Panc1 (cell line): ENCODE data around the gene TMCC1.

Experiments used
- POLR2AphosphoS5 ChIP-seq: IDR thresholded peaks from 2 replicates; pipeline ENCODE4 v1.6.1; 2012; ENCODE audit warnings: mild to moderate bottlenecking, low read depth, low read length, moderate library complexity
- SIN3A ChIP-seq: IDR thresholded peaks from 2 replicates; pipeline ENCODE4 v1.6.1; 2012; ENCODE audit warnings: low read depth, mild to moderate bottlenecking, low read length, moderate library complexity, borderline replicate concordance; ENCODE audit not compliant: insufficient read depth
- TF ChIP-seq, protein P1 (sequence below): fragments of 450-650 bp; IDR thresholded peaks from 2 replicates; pipeline ENCODE4 v1.5.1; 2017; ENCODE audit warnings: mild to moderate bottlenecking

DNA sequence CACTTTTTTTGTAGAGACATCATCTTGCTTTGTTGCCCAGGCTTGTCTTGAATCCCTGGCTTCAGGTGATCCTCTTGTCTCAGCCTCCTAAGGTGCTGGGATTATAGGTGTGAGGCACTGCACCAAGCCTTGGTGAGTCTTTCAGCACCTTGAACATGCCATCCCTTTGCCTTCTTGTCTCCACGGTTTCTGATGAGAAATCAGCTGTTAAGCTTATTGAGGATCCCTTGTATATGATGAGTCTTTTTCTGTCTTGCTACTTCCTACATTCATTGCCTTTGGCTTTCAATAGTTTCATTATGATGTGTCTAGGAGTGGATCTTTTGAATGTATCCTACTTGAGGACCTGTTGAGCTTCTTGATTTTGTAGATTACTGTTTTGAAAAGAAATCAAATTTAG lies 35.9 kb upstream of the TMCC1 start:
- TF ChIP-seq, protein P1, sequence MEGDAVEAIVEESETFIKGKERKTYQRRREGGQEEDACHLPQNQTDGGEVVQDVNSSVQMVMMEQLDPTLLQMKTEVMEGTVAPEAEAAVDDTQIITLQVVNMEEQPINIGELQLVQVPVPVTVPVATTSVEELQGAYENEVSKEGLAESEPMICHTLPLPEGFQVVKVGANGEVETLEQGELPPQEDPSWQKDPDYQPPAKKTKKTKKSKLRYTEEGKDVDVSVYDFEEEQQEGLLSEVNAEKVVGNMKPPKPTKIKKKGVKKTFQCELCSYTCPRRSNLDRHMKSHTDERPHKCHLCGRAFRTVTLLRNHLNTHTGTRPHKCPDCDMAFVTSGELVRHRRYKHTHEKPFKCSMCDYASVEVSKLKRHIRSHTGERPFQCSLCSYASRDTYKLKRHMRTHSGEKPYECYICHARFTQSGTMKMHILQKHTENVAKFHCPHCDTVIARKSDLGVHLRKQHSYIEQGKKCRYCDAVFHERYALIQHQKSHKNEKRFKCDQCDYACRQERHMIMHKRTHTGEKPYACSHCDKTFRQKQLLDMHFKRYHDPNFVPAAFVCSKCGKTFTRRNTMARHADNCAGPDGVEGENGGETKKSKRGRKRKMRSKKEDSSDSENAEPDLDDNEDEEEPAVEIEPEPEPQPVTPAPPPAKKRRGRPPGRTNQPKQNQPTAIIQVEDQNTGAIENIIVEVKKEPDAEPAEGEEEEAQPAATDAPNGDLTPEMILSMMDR, result no peak
- no peak for TF ChIP-seq SIN3A
- TF ChIP-seq POLR2AphosphoS5, result no peak
